Renal cortical epithelial cell (primary cell): ENCODE data around the gene GLI2. TPM values are rescaled to one million over a fixed set of nuclear protein-coding genes. Genes with fewer than 3 reads are reported as not detected.

Source experiments
- DNase-seq: peaks from one replicate; pipeline ENCODE4 v3.0.0-alpha.2; 2011; ENCODE audit warnings: low read depth
- total RNA-seq: library from RNA; depleted of rRNA; stranded (reverse); fragments of >200 nt; gene quantifications from 2 replicates; pipeline ENCODE4 v1.2.3, GENCODE V29; 2014

GLI2 gene
- total RNA-seq, 1 donor from 2014 or later: 0.45 TPM

DNA sequence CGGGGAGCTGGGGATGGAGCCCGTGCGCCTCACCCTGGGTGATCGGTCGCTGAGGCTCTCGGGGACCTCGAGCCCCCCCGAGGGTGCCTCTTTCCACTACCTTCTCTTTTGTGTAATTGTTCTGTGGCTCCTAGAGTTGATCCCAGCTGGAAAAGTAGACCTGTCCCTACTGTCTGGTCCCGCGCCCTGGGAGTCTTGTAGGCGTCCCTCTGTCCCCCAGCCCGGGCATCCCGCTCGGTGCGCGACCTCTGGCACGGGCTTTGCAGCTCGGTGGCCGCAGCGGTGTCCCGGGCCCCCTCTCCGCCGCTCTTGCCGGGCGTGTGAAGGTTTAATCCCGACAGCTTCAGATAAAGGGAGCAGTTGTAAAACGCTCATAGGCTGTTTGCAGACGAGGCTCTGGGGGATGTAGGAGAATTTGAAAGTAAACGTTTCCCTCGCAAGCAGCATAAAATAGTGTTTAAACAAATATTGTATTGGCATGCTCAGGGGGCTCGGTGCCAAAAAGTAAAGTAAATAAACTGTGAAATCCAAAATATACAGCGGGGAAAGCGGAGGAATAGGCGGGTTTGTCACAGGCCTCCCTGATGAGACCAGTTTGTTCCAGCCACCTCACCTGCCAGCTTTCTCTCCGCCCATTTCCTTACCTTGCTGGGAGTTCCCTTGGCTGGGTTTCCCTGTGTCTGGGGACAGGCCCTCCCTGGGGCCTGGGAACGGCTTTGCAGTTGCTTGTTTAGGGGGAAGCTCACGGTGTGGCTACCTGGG lies 1.9 kb downstream of the GLI2 start:
- no peak for DNase-seq

- no peak for DNase-seq
These were observed 2.4 kb downstream of the GLI2 start for GRCh38 chr2:120738117-120738516.

- DNase-seq: no peak
These were observed 3.2 kb downstream of the GLI2 start for GRCh38 chr2:120738786-120739437.

GRCh38 chr2:120739438-120740090 lies 3.9 kb downstream of the GLI2 start:
- no peak for DNase-seq

GRCh38 chr2:120740375-120740764 lies 4.7 kb downstream of the GLI2 start:
- no peak for DNase-seq

DNA sequence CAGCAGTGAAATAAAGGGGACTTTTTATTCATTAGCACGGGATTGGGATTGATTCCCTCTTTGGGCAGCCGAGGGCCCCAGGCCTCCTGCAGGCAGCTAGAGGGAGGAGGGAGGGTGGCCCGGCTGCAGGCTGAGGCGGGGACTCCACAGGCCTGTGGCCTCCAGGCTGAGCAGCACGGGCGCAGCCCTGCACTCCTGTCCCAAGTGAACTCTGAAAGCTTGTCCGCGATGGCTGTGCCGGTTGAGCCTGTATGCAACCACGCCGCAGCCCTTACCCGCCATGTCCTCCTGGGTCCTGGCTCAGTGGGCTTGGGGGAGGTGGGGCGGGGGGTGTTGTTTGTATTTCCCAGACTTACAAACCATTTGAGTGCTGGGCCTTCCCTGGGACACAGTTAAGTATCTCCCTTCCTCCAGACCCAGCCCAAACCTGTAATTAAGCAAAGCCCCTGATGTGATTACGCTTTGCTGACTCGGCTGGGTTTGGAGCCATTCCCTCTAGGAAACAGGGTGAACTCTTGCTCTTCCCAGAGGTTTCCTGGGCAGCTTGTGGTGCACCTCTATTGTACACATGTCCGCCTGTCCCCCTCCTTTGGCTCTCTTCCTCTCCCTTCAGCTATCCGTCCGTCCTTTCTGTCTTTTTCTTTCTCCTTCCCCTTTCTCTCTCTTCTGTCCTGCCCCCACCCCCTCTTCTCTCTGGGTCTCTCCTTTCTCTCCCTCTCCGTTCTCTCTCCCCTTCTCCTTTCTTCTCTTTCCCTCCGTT lies 5.3 kb downstream of the GLI2 start:
- DNase-seq: no peak

DNA sequence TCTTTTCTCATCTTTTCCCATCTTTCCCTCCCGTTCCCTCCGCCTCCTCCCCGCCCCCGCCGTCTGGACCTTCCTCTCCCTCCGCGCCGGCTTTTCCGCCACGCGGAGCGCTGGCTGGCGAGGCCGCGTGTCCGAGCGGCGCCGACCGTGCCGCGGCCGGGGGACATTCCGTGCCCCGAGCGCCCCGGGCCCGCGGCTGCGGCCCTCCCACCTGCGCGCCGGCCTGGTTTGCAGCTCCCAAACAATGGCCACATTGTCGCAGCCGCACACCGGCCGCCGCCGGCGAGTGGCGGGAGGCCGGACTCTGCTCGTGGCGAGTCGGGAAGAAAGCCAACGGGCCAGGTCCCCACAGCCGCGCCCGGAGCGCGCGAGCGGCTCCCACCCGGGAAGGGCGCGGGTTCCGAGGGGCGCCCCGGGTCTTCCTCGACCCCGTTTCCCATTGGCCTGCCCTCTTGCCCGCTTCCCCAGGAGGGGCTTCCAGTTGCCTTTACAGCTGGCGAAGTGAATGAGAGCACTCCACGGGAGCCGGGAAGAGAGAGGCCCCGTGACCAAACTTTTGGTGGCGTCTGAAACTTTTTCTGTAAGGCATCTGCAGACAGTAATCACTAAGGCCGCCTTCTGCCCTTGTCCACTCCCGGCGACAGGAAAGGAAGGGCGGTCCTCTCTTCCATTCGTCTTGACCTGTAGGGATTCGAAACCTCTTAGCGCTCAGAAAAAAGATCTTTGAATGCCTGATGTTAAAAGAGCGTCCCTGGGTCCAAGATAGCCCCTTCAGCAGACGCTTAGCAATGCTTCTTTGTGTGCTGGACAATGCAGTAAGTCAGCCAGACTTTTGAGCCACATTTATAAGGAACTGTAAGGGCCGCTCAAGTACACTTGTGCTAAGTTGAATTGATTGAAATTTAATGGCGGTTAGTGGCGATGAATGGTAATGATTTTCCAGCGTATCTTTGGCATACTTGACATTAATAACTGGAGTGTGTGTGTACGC lies 6.2 kb downstream of the GLI2 start:
- DNase-seq: no peak

- no peak for DNase-seq
These were observed 8.0 kb downstream of the GLI2 start for GRCh38 chr2:120743657-120744056.

DNA sequence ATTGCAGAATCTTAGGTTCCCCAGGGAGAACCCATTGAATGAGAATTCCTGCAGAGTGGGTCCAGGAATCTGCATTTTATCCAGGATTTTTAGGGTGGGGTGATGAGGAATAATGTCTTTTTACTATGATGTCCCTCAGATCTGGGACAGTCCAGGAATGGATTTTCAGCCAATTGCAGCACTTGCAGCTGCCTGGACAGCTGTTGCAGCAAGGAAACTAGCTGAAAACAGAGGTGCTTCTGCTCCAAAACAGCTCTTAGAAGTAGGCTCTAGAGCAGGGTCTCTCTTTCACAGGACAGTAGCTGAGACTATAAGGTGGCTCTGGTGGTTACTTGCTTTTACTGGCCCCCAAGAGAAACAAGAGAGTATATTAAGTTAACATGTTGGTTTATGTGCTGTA lies 9.1 kb downstream of the GLI2 start:
- DNase-seq: no peak

GRCh38 chr2:120745420-120746111 lies 9.9 kb downstream of the GLI2 start:
- DNase-seq: no peak

GRCh38 chr2:120746144-120746543 lies 10.5 kb downstream of the GLI2 start:
- DNase-seq: no peak

GRCh38 chr2:120747281-120747680 lies 11.6 kb downstream of the GLI2 start:
- DNase-seq: no peak

- no peak for DNase-seq
These were observed 12.0 kb downstream of the GLI2 start for GRCh38 chr2:120747706-120748105.

- DNase-seq: no peak
These were observed 12.6 kb downstream of the GLI2 start for GRCh38 chr2:120748310-120748709.

DNA sequence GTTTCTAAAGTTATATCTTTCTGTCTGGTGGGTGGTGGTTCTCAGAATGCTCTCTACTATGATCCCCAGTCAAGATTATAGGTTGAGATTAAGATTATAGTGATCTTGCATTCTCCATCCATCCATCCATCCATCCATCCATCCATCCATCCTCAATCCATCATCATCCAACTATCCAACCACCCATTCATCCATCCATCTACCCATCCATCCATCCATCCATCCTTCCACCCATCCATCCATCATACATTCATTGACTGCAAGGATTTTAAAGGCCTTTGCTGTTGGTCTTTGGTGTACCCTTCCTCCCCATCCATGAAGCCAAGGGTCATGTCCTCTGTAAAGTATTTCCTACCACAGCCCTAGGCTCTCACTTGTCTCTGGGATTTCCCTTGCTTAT lies 13.1 kb downstream of the GLI2 start:
- DNase-seq: no peak

GRCh38 chr2:120749506-120750431 lies 14.1 kb downstream of the GLI2 start:
- DNase-seq: no peak

DNA sequence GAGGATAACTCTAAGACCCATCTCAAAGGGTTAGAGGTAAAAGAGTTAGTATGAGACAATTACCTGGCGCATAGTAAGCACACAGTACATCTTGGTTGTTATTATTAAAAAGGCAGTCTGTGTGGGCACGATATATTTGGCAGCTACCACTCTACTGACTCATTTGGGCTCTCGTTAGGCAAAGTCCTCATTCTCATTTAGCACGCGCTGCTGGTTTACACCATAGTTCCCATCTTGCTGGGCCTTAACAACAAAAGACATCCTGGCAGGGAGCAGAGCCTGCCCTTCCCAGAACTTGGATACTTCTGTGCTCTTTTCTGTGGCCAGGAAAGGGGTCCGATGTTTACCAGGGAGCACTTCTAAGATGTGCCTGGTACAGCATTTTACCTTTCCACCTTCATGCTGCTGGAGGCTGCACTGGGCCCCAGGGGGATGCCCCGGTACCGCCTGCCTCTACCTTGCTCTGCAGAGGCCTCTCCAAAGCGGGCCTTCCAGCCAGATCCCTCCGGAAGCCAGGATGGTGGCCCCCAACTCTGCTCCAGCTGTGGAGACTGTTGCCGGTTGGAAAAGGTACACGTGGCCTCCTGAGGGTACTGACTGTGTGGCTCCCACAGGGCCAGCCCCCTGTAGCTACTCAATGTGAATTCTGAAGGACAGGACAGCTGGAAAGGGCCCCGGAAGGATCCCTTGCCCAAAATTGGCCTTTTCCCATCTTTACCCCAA lies 15.0 kb downstream of the GLI2 start:
- no peak for DNase-seq

DNA sequence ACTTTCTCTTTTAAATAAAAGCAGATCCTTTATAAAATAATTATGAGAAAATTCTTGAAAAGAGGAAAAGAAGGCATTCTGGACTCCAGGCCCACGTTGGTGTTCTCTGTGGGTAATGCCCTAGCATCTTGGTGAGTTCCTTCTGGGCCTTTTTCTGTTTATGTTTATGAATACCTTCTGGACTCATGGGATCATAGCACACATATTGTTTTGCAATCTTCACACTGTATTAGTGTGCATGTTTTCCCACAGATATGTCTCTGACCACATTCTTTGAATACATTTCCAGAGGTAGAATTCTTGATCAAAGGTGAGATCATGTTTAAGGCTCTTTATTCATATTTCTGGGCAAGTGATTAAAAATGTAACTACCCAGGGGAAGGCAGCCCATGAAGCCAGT lies 15.9 kb downstream of the GLI2 start:
- no peak for DNase-seq
